Endodermal cell (in vitro differentiated cells): ENCODE measurements around the gene RALGPS2. TPM values are rescaled to one million over a fixed set of nuclear protein-coding genes. Genes with fewer than 3 reads are reported as not detected.

ENCODE experiments used
- DNase-seq: peaks from one replicate; pipeline ENCODE4 v3.0.0-alpha.2; 2017
- H3K27ac ChIP-seq: 2 replicates; pipeline ENCODE4 v1.5.1; 2013; ENCODE audit warnings: mild to moderate bottlenecking, low read depth, low read length, moderate library complexity
- H3K27me3 ChIP-seq: 2 replicates; pipeline ENCODE4 v1.6.1; 2013; ENCODE audit warnings: mild to moderate bottlenecking, low read length, moderate library complexity; ENCODE audit not compliant: insufficient read depth, control insufficient read depth, poor library complexity, severe bottlenecking
- H3K36me3 ChIP-seq: 2 replicates; pipeline ENCODE4 v1.7.0; 2013; ENCODE audit warnings: mild to moderate bottlenecking, low read length, moderate library complexity; ENCODE audit not compliant: control insufficient read depth, insufficient read depth
- H3K4me1 ChIP-seq: one replicate; pipeline ENCODE4 v1.7.0; 2013; ENCODE audit warnings: low read length; ENCODE audit not compliant: control insufficient read depth, insufficient read depth
- H3K4me3 ChIP-seq: 2 replicates; pipeline ENCODE4 v1.5.1; 2013; ENCODE audit warnings: mild to moderate bottlenecking, low read length, moderate library complexity
- H3K9ac ChIP-seq: 2 replicates; pipeline ENCODE4 v1.6.1; 2013; ENCODE audit warnings: mild to moderate bottlenecking, low read length, moderate library complexity; ENCODE audit not compliant: poor library complexity, severe bottlenecking; ENCODE audit errors: extremely low read depth
- H3K9me3 ChIP-seq: 2 replicates; pipeline ENCODE4 v1.6.1; 2013; ENCODE audit warnings: mild to moderate bottlenecking, low read length, moderate library complexity; ENCODE audit not compliant: control insufficient read depth
- H3K27ac Mint-ChIP-seq: 2 replicates; pipeline ENCODE4 v1.8.0; 2020; ENCODE audit warnings: mixed read lengths
- H3K27me3 Mint-ChIP-seq: 2 replicates; pipeline ENCODE4 v1.8.0; 2021; ENCODE audit warnings: mild to moderate bottlenecking, mixed read lengths; ENCODE audit not compliant: insufficient read depth
- H3K36me3 Mint-ChIP-seq: 2 replicates; pipeline ENCODE4 v1.8.0; 2020; ENCODE audit warnings: low read depth, mixed read lengths
- H3K4me1 Mint-ChIP-seq: 2 replicates; pipeline ENCODE4 v1.8.0; 2020; ENCODE audit warnings: mixed read lengths
- H3K4me3 Mint-ChIP-seq: 2 replicates; pipeline ENCODE4 v1.8.0; 2020; ENCODE audit warnings: mild to moderate bottlenecking, moderate library complexity, mixed read lengths
- H3K9me3 Mint-ChIP-seq: 2 replicates; pipeline ENCODE4 v1.8.0; 2020; ENCODE audit warnings: mild to moderate bottlenecking, mixed read lengths
- WGBS, 2 experiments: methylation state at CpG; one replicate each; pipeline versions ENCODE4 v1.1.5 to v1.1.7; 2013; ENCODE audit warnings: missing lambda C conversion rate in 2 of 2, mixed read lengths in 1 of 2; ENCODE audit not compliant: insufficient coverage in 1 of 2, insufficient read length in 1 of 2; 5-methylcytosine and 5-hydroxymethylcytosine counted together
- microRNA-seq: library from miRNA; unstranded; fragments of <30 nt; microRNA quantifications from one replicate; pipeline ENCODE4 v1.2.0, GENCODE V29; 2020; ENCODE audit warnings: borderline microRNAs expressed
- total RNA-seq, 2 donors: library from RNA; stranded (reverse); fragmentation: NEBNext Ultra II Directional in 1 of 2; extraction: Animal tissue kit (Norgen Biotek cat#: 25700) in 1 of 2; gene quantifications; 2 replicates in 1 of 2; 3 replicates in 1 of 2; pipeline ENCODE4 v1.2.1, GENCODE V29; 2021
- TF ChIP-seq, protein P1 (sequence below): fragments of 200-600 bp; sonication (generic); conservative IDR thresholded peaks from 2 replicates; pipeline ENCODE4 v1.5.0; 2021; ENCODE audit warnings: antibody characterized with exemption, mild to moderate bottlenecking

RALGPS2 gene
- total RNA-seq, 2 donors from 2014 or later: 56.6 to 73.1 TPM

- TF ChIP-seq, protein P1, sequence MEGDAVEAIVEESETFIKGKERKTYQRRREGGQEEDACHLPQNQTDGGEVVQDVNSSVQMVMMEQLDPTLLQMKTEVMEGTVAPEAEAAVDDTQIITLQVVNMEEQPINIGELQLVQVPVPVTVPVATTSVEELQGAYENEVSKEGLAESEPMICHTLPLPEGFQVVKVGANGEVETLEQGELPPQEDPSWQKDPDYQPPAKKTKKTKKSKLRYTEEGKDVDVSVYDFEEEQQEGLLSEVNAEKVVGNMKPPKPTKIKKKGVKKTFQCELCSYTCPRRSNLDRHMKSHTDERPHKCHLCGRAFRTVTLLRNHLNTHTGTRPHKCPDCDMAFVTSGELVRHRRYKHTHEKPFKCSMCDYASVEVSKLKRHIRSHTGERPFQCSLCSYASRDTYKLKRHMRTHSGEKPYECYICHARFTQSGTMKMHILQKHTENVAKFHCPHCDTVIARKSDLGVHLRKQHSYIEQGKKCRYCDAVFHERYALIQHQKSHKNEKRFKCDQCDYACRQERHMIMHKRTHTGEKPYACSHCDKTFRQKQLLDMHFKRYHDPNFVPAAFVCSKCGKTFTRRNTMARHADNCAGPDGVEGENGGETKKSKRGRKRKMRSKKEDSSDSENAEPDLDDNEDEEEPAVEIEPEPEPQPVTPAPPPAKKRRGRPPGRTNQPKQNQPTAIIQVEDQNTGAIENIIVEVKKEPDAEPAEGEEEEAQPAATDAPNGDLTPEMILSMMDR: no peak
- peaks cover 11% of the 10 kb centered on the region for H3K9me3 Mint-ChIP-seq
Observed at GRCh38 chr1:178966312-178966711, 241.3 kb downstream of the RALGPS2 start.

GRCh38 chr1:178969226-178969987 lies 244.4 kb downstream of the RALGPS2 start:
- Histone ChIP-seq H3K4me3 (no peak overlapping the region), H3K27ac (no peak overlapping the region), H3K9ac (no peak overlapping the region), H3K4me1 (no peaks in the 10 kb centered on the region), H3K27me3 (no peaks in the 10 kb centered on the region), H3K36me3 (no peaks in the 10 kb centered on the region), H3K9me3 (peaks cover 6% of the 10 kb centered on the region)
- no peaks in the 10 kb centered on the region for H3K27me3 Mint-ChIP-seq
- no peaks in the 10 kb centered on the region for H3K4me1 Mint-ChIP-seq
- 88 to 94% methylated on average over 5 to 9 of the region's 9 CpGs for WGBS, 2 experiments
- peaks cover 6% of the 10 kb centered on the region for H3K9me3 Mint-ChIP-seq
- H3K36me3 Mint-ChIP-seq: no peaks in the 10 kb centered on the region
- DNase-seq: no peak
- H3K27ac Mint-ChIP-seq: no peak overlapping the region
- H3K4me3 Mint-ChIP-seq: no peak overlapping the region
- TF ChIP-seq, protein P1: no peak

More at GRCh38 chr1:178966312-178966711, 241.3 kb downstream of the RALGPS2 start:
- H3K27me3 Mint-ChIP-seq: no peaks in the 10 kb centered on the region
- no peaks in the 10 kb centered on the region for H3K36me3 Mint-ChIP-seq
- Histone ChIP-seq H3K4me1 (no peaks in the 10 kb centered on the region), H3K9me3 (peaks cover 6% of the 10 kb centered on the region), H3K4me3 (no peak overlapping the region), H3K36me3 (no peaks in the 10 kb centered on the region), H3K9ac (no peak overlapping the region), H3K27me3 (no peaks in the 10 kb centered on the region), H3K27ac (no peak overlapping the region)
- no peaks in the 10 kb centered on the region for H3K4me1 Mint-ChIP-seq
- DNase-seq: no peak
- H3K4me3 Mint-ChIP-seq: no peak overlapping the region
- no peak overlapping the region for H3K27ac Mint-ChIP-seq

DNA sequence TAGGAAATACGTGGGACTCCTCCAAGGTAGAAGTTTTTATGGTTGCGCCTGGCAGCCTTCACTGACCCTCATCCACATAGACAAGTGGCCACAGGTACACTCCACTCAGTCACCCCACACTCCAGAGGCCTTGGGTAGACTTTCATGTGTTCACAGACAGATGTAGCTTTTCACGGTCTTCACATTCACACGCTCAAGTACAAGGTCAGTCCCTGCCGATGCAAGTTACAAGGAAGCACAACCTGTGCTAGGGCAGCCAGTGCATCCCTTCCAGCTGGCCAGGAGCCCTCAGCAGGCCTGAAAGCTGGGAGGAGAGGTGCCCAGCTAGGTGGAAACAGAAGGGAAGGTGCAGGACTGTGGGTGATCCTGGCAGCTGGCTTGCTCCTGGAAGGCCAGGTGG lies 245.1 kb downstream of the RALGPS2 start:
- no peak for DNase-seq
- Mint-ChIP-seq H3K27ac (no peak overlapping the region), H3K4me1 (no peaks in the 10 kb centered on the region), H3K27me3 (no peaks in the 10 kb centered on the region), H3K36me3 (no peaks in the 10 kb centered on the region), H3K4me3 (no peak overlapping the region), H3K9me3 (peaks cover 7% of the 10 kb centered on the region)
- Histone ChIP-seq H3K27ac (no peak overlapping the region), H3K4me1 (no peaks in the 10 kb centered on the region), H3K4me3 (no peak overlapping the region), H3K9me3 (peaks cover 4% of the 10 kb centered on the region), H3K36me3 (no peaks in the 10 kb centered on the region), H3K9ac (no peak overlapping the region), H3K27me3 (no peaks in the 10 kb centered on the region)
- 90 to 100% methylated on average over 4 to 5 of the region's 5 CpGs for WGBS, 2 experiments
- TF ChIP-seq, protein P1: no peak

Small RNA genes within 50 kb of the gene (microRNA-seq; reads per million reads assigned to microRNA genes)
- gene MIR4424: not detected

Other genes with a start within 250 kb of the RALGPS2 start
- 1 to 10 TPM in 1 of 2 donors, under 1 TPM in 1; 0.33 to 1.5 TPM for gene CLEC20A, start 228.3 kb upstream of the RALGPS2 start, total RNA-seq
- gene TEX35, start 212.1 kb upstream of the RALGPS2 start, total RNA-seq: not detected
- not detected for gene ANGPTL1, start 145.8 kb downstream of the RALGPS2 start, total RNA-seq